DND-41 (cell line): ENCODE measurements around the gene SH3TC1.

Experiments
- EZH2 ChIP-seq: IDR thresholded peaks from 3 replicates; pipeline ENCODE4 v1.6.1; 2012; ENCODE audit warnings: borderline replicate concordance, low read depth, mild to moderate bottlenecking, moderate library complexity, low read length, inconsistent platforms; ENCODE audit not compliant: severe bottlenecking
- TF ChIP-seq, protein P1 (sequence below): IDR thresholded peaks from 2 replicates; pipeline ENCODE4 v1.5.1; 2012; ENCODE audit warnings: borderline replicate concordance, low read length, moderate library complexity, mild to moderate bottlenecking; ENCODE audit not compliant: poor library complexity, severe bottlenecking; ENCODE audit errors: extremely low read depth

GRCh38 chr4:8290701-8290970 is 91.5 kb downstream of the SH3TC1 start:
- TF ChIP-seq, protein P1, sequence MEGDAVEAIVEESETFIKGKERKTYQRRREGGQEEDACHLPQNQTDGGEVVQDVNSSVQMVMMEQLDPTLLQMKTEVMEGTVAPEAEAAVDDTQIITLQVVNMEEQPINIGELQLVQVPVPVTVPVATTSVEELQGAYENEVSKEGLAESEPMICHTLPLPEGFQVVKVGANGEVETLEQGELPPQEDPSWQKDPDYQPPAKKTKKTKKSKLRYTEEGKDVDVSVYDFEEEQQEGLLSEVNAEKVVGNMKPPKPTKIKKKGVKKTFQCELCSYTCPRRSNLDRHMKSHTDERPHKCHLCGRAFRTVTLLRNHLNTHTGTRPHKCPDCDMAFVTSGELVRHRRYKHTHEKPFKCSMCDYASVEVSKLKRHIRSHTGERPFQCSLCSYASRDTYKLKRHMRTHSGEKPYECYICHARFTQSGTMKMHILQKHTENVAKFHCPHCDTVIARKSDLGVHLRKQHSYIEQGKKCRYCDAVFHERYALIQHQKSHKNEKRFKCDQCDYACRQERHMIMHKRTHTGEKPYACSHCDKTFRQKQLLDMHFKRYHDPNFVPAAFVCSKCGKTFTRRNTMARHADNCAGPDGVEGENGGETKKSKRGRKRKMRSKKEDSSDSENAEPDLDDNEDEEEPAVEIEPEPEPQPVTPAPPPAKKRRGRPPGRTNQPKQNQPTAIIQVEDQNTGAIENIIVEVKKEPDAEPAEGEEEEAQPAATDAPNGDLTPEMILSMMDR = no peak
- no peak for TF ChIP-seq EZH2
